Activated T-cell treated with anti-CD3 and anti-CD28 coated beads, Interleukin-2, amount 50 U/mL, for 48 hours (primary cell): ENCODE data around the gene SRGAP1.
"Not testable (repeated sequence)": the region's sequence is repeated elsewhere in the genome, so short reads cannot be mapped to it uniquely, and the experiment has no call there.

Experiments
- DNase-seq, 2 experiments: peaks; one replicate each; pipeline ENCODE4 v3.0.0-alpha.2; 2020

The SRGAP1 gene

DNA sequence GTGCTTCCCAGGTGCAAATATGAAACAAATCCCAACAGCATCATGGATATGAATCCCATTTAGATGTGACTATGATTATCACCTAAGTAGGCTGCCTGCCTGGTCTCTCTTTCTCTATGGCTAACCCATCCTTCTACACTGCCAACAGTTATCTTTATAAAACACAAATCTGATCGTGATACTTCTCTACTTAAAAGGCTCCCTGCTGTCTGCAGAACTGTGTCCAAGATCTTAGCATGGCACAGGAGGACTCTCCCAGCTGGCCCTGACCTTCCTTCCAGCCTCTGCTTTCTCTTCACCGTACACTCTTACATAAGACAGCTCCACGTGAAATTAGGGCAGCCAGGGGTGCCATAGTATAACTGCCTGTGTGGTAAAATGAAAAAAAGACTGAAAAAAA lies 3.5 kb upstream of the SRGAP1 start:
- no peak for DNase-seq

DNA sequence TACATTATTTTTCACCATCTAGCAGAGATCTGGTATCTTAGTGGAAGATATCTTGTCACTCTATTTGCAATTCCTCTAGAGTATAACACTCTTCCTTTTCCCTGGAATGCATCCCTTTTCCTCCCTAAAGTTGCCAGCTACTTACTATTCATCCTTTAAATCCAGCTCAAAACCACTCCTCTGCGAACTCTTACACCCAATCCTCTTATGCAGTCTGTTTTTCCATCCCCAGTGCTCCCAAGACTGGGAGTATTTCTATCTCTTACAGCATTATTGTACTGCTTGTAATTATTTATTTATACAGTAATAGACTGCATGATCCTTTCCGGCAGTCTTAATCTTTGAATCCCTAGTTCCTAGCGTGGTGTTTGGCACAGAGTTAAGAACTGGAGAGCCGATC lies 2.9 kb upstream of the SRGAP1 start:
- DNase-seq: no peak

DNA sequence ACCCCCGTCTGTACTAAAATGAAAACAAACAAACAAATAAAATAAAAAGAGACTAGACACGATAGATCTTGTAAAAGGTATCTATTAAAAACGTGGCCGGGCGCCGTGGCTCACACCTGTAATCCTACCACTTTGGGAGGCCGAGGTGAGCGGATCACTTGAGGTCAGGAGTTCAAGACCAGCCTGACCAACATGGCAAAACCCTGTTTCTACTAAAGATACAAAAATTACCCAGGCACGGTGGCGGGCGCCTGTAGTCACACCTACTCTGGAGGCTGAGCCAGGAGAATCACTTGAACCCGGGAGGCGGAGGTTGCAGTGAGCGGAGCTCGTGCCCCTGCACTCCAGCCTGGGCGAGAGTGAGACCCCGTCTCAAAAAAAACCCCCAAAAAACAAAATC lies 1.8 kb upstream of the SRGAP1 start:
- not testable (repeated sequence) for DNase-seq

DNA sequence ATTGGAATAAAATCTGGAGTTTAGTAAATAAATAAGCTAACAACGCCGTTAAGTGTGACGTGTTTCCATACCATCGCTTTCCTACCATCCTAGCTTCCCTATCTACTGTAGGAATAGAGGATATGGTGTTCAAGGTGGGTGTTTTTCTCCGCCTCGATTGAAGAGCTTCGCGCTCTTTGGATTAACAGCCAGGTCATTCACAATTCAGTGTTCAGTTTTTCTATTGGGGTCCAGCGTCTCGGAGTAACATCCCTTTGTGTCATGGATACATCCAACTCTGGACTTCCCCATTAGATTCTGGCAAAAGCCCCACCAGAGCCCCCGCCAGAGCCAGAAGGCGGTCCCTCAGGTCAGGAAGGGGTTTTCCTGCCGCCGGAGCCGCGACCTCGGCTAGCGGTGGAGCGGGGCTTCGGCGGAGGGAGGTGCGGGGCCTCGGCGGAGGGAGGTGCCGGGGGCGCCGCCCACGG lies 1.2 kb upstream of the SRGAP1 start:
- no peak for DNase-seq

DNA sequence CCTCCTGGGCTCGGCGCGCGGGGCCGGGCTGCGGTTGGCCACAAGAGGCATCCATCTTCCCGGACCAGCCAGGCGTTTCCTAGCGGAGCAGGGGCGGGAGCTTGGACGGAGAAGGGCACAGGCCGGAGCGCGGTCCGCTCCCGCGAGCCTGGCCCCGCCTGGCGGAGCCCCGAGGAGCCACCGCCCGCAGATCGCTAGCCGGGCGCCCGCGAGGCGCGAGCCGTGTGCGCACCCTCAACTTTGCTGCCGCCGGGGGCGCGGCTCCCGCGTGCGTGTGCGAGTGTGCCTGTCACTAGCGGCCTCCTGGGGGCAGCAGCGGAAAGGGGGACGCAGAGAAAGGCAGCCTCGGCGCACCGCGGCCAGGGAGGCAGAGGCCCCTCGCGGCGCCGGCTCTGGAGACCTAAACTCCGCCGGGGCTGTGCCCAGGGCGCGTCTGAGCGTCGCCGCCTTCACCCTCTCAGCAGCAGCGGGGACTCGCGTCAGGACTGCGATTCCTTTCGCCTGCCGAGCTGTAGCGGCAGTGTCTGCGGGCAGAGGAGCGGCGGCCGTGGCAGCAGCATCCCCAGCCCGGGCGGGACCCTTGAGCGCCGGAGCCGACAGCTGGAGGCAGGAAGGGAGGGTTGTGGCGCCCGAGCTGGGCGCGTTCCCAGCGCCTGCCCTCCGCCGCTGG lies 644 bp upstream of the SRGAP1 start:
- DNase-seq: peak; percentile 85 to 88

DNA sequence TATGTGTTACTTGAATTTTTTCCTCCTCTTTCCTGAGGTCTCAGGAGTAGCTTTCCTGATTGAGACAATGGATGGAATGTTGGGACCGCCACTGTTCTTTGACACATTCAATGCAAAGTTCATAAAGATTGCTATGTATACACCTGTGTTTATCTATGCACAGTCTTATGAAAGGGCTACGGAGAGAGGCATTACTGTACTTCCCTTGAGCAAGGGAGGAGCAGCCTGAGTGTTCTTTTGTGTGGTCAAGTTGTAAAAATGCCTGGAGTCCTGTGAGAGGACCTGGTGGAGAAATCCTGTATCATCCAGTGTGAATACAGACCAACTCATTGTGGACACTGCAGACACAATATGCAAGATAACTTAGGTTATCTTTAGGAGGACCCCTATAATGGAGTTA lies 1.2 kb downstream of the SRGAP1 start:
- DNase-seq: no peak

DNA sequence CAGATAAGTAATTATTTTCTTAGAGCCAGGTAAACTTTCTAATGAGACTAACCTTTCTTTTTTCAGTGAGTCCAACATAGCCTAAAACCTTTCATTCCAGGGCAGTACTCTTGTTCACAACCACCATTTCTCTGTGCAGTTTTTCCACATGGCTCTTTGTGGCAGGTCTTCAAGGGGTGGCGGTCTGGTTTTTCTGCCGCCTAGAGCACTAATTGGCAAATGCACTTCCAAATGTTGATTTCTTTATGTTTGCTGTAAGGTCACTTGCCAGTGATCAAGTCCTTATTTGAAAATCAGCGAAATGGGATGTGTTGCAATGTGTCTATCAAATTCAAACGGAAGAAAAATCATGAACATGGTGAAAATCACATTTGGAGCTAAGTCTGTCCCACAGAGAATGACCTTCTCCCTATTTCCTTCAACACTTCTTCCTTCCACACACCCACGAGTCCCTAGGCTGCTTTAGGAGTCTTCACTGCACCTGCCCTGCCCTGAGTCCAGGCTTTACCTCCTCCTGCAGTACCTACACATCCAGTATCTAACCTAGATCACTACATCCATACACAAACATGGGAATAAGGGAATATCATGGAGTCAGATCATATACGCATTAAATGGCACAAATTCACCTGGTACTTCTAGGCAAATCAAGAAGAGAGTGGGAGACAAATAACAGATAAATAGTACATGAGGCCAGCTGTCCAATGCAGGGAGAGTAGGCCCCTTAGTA lies 1.9 kb downstream of the SRGAP1 start:
- no peak for DNase-seq

DNA sequence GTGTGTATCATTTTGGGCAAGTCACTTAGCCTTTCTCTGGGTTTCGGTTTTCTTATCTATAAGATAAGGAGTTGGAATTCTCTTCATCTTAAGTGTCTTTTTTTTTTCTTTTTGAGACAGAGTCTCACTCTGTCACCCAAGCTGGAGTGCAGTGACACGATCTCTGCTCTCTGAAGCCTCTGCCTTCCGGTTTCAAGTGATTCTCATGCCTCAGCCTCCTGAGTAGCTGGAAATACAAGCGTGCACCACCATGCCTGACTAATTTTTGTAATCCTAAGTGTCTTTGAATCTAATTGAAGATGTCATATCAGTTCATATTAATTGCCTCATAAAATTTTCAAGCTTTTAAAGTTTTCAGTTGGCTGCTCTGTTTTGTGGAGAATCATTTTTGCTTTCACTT lies 4.0 kb downstream of the SRGAP1 start:
- no peak for DNase-seq

DNA sequence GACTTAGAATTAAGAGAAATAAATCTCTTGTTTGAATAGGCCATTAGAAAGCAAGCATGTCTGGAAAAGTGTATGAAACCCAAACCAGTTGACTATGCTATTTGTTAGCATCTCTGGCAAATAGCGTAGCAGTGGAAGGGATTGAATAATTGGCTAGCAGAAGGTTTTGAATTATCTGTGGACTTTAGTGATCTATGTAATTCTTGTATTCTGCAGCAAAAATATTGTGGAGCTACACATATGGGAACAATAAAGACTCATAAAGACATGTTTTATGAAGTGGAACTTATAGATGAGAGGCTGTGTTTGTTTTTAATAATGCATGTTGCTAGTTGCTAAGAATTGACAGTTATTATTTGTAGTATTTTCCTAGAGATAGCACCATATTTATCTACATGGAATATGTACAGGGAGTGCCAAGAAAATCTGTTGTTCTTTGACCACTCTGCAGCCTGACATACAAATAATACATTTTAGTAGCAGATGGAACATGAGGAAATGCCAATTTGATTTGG lies 4.7 kb downstream of the SRGAP1 start:
- DNase-seq: no peak

DNA sequence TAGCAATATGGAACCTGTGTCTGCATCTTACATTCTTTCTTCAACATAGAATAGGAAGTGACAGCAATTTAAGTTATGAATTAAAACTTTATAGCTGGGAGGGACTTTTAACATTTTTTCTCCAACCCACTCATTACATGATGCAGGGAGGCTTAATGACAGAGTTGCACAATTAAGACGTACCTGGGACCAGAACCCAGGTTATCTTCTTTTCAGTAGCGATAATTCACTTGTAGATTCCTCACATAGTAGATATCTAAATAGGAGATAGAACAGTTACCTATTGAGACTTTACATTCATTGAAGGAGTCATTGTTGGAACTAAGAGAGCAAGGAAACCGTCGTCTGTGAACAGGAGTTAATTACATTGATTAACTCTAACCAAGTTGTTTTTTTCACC lies 5.1 kb downstream of the SRGAP1 start:
- DNase-seq: no peak

DNA sequence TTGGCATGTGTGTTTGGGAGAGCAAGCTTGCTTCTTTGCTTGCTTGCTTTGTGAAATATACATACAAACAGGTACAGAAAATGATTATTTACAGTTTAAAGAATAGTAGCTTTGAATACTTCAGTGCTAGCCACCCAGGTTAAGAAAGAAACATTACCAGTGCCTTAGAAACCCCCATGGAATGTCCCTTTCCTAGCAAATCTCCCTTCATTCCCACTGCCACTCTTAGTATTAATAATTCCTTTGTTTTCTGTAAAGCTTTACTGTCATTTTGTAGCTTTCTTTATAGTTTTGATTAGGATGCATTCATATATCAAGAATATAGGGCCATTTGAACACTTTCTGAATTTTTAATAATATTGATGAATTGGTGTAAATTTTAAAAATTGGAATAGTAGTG lies 9.5 kb downstream of the SRGAP1 start:
- DNase-seq: no peak

DNA sequence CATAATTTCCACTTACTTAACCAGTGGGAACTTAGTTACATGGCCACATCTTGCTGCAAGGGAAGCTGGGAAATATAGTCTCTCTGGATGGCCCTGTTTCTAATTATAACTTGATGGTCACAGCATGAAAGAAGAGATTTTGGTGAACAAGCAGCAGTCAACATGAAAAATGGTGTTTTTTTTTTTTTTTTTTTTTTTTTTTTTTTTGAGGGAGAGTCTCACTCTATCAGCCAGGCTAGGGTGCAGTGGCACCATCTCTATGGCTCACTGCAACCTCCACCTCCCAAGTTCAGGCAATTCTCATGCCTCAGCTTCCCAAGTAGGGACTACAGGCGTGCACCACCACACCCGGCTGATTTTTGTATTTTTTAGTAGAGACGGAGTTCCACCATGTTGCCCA lies 10.8 kb downstream of the SRGAP1 start:
- no peak for DNase-seq

DNA sequence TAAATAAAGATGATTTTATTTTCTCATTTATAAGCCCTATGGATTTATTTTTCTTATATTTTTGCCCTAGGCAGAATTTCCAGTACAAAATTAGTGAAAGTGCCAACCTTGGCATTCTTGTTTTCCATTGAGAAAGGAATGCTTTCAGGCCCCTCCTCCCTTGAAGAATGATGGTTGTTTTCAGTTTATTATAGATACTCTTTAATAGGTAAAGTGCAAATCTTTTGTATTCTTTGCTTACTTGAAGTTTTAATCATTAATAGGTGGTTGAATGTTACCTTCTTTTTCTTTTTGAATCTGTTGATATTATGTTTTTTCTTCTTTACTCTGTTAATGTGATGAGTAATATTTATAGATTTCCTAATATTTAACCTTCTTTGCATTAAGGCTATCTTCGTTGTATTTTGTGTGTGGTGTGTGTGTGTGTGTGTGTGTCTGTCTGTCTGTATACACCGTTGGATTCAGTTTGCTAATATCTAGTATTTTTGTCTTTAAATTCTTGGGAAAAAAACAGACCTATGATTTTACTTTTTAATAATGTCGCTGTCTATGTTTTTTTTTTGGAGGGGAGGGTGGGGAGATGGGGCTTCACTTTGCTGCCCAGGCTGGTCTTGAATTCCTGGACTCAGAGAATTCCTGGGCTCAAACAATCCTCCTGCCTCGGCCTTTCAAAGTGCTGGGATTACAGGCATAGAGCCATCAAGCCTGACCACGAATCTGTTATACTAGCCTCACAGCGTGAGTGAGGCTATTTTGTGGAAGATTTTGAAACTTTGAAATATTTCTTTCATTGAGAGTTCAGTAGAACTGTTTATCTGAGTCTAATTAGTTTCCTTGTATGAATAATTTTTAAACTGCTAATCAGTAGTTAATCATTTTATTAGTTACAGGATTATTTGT lies 13.5 kb downstream of the SRGAP1 start:
- no peak for DNase-seq

DNA sequence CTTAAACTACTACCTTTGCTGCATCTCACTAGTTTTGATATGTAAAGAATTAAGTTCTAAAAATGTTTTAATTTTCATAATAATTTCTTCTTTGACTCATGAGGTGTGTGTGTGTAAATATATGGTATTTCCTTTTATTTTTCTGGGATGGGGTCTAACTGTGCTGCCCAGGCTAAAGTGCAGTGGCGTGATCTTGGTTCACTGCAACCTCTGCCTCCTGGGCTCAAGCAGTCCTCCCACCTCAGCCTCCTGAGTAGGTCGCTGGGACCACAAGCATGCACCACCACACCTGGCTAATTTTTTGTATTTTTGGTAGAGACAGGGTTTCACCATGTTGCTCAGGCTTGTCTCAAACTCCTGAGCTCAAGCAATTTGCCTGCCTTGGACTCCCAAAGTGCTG lies 15.4 kb downstream of the SRGAP1 start:
- not testable (repeated sequence) for DNase-seq

DNA sequence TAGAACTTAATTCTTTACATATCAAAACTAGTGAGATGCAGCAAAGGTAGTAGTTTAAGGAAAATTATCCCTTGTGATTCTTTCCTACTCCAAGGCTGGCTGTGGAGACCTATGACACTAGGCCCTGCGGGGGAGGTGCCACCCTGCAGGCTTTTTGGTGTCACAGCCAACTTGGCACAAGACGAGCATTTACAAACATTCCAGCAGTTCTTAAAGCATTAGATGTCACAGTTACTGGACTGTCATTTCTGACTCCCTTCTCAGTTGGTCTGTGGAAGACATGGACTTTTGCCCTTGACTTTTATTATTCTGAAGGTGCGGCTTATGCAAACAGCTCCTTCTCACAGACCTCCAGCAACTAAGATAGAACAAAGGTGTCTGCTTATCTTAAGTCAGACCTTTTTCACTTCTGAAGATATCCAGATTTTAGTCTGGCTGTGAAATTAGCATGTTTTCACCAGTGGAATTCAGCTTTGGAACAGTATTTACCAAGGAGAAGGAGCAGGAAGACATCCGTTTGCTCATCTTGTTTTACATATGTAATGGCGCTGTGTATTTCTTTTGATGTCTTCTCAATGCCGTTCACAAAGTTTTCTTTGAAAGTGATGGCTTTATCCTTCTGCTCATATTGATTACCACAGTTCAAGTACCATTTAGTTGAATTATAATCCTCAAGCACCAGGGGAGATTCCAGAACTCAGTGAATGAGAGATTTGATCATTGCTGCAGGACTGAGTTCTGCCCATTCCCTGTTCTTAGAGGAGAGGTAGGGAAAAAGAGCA lies 17.9 kb downstream of the SRGAP1 start:
- DNase-seq: no peak

DNA sequence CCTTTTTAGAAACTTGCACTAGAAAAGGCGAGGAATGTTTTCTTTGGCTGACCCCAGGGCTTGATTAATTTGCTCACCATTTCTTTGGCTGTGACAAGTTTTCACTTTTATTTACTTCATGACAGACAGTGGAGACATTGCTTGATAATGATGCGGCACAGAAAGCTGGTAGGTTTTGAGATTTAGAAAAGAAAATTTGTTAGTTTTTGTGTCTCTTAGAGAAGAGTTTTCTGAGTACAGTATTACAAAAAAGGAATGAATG lies 18.4 kb downstream of the SRGAP1 start:
- no peak for DNase-seq

DNA sequence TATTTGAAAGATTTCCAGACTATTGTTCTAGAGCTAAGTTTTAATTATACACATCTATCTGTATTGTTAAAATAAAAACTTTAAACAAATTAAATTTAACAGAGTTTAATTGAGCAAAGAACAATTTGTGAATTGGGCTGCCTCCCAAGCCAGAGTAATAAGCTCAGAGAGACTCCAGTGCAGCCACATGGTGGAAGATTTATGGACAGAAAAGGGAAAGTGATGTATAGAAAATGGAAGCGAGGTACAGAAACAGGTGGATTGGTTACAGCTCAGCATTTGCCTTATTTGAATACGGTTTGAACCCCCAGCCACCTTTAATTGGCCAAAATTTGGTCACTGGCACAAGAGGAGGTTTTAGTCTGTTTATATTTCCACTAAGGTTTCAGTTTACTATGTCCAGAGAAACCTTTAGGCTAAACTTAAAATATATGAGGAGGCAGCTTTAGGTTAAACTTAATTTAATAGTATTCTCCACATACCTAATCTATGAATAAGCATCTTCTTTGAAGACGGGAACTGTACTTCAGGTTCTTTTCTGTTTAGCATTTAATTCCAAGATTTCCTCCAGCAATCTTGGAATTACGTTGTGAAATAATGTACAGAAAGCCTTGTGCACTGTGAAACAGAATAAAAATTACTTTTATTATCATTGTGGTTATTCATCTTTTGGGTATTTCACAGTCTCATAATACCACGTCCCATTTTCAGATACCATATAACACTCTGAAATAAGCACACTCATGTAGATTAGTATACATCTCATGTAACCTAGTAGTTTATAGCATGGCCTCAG lies 19.4 kb downstream of the SRGAP1 start:
- DNase-seq: no peak

DNA sequence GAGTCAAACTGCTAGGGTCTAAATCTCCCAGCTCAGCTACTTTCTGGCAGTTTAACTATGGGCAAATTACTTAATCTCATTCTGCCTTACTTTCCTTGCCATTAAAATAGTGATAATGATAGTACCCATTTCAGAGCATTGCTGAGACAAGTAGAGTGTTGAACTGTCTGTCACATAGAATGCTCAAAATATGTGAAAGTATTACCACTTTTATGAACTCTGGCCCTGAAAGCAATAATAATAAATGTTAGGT lies 19.9 kb downstream of the SRGAP1 start:
- DNase-seq: no peak

DNA sequence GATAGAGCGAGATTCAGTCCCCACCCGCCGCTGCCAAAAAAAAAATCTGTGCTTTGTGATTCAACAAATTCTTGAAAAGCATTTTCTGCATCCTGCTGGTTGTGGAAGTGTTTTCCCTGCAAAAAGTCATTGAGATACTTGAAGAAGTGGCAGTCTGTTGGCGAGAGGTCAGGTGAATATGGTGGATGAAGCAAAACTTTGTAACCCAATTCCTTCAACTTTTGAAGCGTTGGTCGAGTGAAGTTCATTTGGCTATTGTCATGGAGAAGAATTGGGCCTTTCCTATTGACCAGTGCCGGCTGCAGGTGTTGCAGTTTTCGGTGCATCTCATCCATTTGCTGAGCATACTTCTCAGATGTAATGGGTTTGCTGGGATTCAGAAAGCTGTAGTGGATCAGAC lies 20.9 kb downstream of the SRGAP1 start:
- DNase-seq: no peak

DNA sequence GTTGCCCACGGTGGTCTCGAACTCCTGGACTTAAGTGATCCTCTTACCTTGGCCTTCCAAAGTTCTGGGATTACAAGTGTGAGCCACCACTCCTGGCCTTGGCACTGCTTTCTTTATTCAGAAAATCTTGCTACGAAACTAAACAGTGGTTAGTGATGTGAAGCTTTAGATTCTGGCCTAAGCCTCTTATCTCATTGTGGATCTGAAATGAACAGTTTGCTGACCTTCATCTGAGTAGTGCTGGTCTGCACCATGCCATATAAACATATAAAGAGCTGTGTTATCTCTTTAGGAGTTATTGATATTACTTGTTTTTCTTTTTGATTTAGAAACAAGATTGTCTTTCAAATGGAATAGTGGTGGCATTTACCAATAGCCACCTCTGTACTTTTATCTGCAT lies 22.6 kb downstream of the SRGAP1 start:
- no peak for DNase-seq

DNA sequence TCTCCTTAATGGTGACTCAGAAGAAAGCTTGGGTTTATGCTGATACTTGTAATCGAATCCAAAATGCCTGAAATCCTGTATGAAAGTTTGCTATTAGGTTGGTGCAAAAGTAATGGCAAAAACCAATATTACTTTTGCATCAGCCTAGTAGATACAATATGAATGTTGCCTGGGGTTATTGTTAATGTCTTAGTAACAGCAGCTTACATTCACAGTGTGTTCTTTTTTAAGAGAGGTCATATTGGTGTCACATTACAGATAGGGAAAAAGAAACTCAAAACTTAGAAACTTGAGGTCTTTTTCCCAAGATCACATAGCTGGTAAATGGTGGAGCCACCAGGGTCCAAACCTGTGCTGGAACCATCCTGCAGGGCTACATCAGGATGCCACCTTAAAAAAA lies 25.2 kb downstream of the SRGAP1 start:
- DNase-seq: no peak

DNA sequence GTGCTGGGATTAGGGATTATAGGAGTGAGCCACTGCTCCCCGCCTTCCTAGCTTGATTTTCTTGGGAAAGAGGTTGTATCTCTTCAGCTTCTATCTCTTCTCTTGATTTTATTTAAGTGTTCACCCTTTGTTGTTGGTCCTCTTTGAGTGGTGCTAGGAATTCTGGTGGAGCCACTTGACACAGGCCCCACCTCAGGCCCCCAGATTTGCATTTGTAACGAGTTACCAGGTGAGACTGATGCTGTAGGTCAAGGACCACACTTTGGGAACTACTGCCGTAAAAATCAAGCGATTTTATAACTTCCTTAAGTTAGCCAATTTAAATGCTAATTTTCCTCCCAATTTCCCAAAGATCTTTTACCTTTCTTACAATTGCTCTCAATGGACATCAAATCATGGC lies 26.3 kb downstream of the SRGAP1 start:
- no peak for DNase-seq
